Neural progenitor cell (in vitro differentiated cells): ENCODE measurements around the gene DNAAF5. TPM values are rescaled to one million over a fixed set of nuclear protein-coding genes. Genes with fewer than 3 reads are reported as not detected.

Experiments
- DNase-seq: peaks from one replicate; pipeline ENCODE4 v3.0.0-alpha.2; 2016; ENCODE audit warnings: low spot score
- H2AFZ ChIP-seq: fragments of 200-600 bp; sonication (generic); replicated peaks from 2 replicates; pipeline ENCODE4 v1.6.1; 2016; ENCODE audit warnings: antibody characterized with exemption
- H3F3A ChIP-seq: fragments of 200-600 bp; sonication (generic); 2 replicates; pipeline ENCODE4 v1.6.1; 2016; ENCODE audit warnings: antibody characterized with exemption, low read depth
- H3K27ac ChIP-seq: fragments of 200-600 bp; sonication (generic); 2 replicates; pipeline ENCODE4 v1.5.1; 2016; ENCODE audit warnings: mild to moderate bottlenecking
- H3K27me3 ChIP-seq: fragments of 200-600 bp; sonication (generic); 2 replicates; pipeline ENCODE4 v1.6.1; 2016; ENCODE audit warnings: mild to moderate bottlenecking, moderate library complexity
- H3K36me3 ChIP-seq: fragments of 200-600 bp; sonication (generic); 2 replicates; pipeline ENCODE4 v1.5.1; 2016
- H3K4me1 ChIP-seq: fragments of 200-600 bp; sonication (generic); 2 replicates; pipeline ENCODE4 v1.6.1; 2016; ENCODE audit warnings: mixed run types
- H3K4me2 ChIP-seq: fragments of 200-600 bp; sonication (generic); 2 replicates; pipeline ENCODE4 v1.6.1; 2016
- H3K4me3 ChIP-seq: fragments of 200-600 bp; sonication (generic); 2 replicates; pipeline ENCODE4 v1.5.1; 2016
- H3K79me2 ChIP-seq: fragments of 200-600 bp; sonication (generic); 2 replicates; pipeline ENCODE4 v1.6.1; 2016; ENCODE audit warnings: low read depth
- H3K9ac ChIP-seq: fragments of 200-600 bp; sonication (generic); 2 replicates; pipeline ENCODE4 v1.6.1; 2016
- H3K9me3 ChIP-seq: fragments of 200-600 bp; sonication (generic); 2 replicates; pipeline ENCODE4 v1.5.1; 2016; ENCODE audit warnings: low read depth
- H4K20me1 ChIP-seq: fragments of 200-600 bp; sonication (generic); 2 replicates; pipeline ENCODE4 v1.6.1; 2016; ENCODE audit warnings: low read depth
- H3K27ac Mint-ChIP-seq: 3 replicates; pipeline ENCODE4 v1.8.0; 2021; ENCODE audit warnings: mixed read lengths
- H3K27me3 Mint-ChIP-seq: 2 replicates; pipeline ENCODE4 v1.8.0; 2022; ENCODE audit warnings: low read depth, mild to moderate bottlenecking, inconsistent platforms, moderate library complexity, mixed read lengths; ENCODE audit not compliant: insufficient read depth
- H3K36me3 Mint-ChIP-seq: 3 replicates; pipeline ENCODE4 v1.8.0; 2021; ENCODE audit warnings: mixed read lengths
- H3K4me1 Mint-ChIP-seq: 3 replicates; pipeline ENCODE4 v1.8.0; 2021; ENCODE audit warnings: mixed read lengths
- H3K4me3 Mint-ChIP-seq: 3 replicates; pipeline ENCODE4 v1.8.0; 2021; ENCODE audit warnings: mild to moderate bottlenecking, moderate library complexity, mixed read lengths
- H3K9me3 Mint-ChIP-seq: 3 replicates; pipeline ENCODE4 v1.8.0; 2020; ENCODE audit warnings: mixed read lengths
- EZH2 ChIP-seq: fragments of 200-600 bp; sonication (generic); IDR thresholded peaks from 2 replicates; pipeline ENCODE4 v1.6.1; 2017; ENCODE audit warnings: antibody characterized with exemption, mild to moderate bottlenecking, moderate library complexity
- EZH2phosphoT487 ChIP-seq: fragments of 200-600 bp; sonication (generic); IDR thresholded peaks from 2 replicates; pipeline ENCODE4 v1.6.1; 2017; ENCODE audit warnings: antibody characterized with exemption
- total RNA-seq: library from RNA; depleted of rRNA; stranded (reverse); fragments of >200 nt; gene quantifications from 2 replicates; pipeline ENCODE4 v1.2.3, GENCODE V29; 2015; ENCODE audit warnings: low replicate concordance
- TF ChIP-seq, protein P1 (sequence below): fragments of 200-600 bp; sonication (generic); IDR thresholded peaks from 2 replicates; pipeline ENCODE4 v1.5.1; 2017; ENCODE audit warnings: antibody characterized with exemption, mild to moderate bottlenecking

DNAAF5 gene
- total RNA-seq, 1 donor from 2014 or later: 23.5 TPM

DNA sequence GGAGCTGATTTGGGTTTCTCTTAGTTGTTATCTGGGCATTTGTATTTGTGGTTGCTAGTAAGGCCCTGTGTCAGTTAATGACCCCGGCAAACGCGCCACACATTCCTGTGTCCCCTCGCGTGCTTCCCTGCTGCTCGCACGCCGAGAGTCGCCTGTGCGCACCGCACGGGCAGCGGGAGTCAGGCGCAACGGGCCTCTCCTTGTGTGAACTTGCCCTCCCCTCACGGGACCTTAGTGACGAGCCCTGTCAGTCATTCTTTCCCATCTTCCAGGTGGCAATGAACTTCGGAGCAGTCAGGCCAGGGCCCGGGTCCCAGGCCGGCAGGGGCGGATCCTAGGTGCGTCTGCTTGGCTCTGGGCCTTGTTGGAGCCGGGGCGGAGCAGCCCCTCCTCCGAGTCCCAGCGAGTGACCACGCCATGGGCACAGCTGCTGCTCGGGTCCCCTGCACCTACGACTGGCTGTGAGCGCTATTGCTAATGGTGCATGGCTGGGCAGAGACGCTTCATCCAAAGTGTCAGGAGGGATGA, 13.0 kb downstream of the DNAAF5 start:
- no peak overlapping the region for H3K4me2 ChIP-seq
- H3K36me3 ChIP-seq: no peaks in the 10 kb centered on the region
- DNase-seq: no peak
- H3K9ac ChIP-seq: no peak overlapping the region
- TF ChIP-seq, protein P1, sequence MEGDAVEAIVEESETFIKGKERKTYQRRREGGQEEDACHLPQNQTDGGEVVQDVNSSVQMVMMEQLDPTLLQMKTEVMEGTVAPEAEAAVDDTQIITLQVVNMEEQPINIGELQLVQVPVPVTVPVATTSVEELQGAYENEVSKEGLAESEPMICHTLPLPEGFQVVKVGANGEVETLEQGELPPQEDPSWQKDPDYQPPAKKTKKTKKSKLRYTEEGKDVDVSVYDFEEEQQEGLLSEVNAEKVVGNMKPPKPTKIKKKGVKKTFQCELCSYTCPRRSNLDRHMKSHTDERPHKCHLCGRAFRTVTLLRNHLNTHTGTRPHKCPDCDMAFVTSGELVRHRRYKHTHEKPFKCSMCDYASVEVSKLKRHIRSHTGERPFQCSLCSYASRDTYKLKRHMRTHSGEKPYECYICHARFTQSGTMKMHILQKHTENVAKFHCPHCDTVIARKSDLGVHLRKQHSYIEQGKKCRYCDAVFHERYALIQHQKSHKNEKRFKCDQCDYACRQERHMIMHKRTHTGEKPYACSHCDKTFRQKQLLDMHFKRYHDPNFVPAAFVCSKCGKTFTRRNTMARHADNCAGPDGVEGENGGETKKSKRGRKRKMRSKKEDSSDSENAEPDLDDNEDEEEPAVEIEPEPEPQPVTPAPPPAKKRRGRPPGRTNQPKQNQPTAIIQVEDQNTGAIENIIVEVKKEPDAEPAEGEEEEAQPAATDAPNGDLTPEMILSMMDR: no peak
- TF ChIP-seq EZH2: no peak
- TF ChIP-seq EZH2phosphoT487: no peak
- Mint-ChIP-seq H3K36me3 (peaks cover 14% of the 10 kb centered on the region), H3K4me3 (peak overlapping the region; percentile 58), H3K27me3 (no peaks in the 10 kb centered on the region), H3K4me1 (no peaks in the 10 kb centered on the region), H3K9me3 (no peaks in the 10 kb centered on the region), H3K27ac (no peak overlapping the region)
- H3K27ac ChIP-seq: no peak overlapping the region
- H4K20me1 ChIP-seq: no peaks in the 10 kb centered on the region
- no peaks in the 10 kb centered on the region for H3K4me1 ChIP-seq
- H2AFZ ChIP-seq: no peak overlapping the region
- peaks cover 5% of the 10 kb centered on the region for H3K9me3 ChIP-seq
- no peaks in the 10 kb centered on the region for H3K27me3 ChIP-seq
- H3F3A ChIP-seq: peaks cover 8% of the 10 kb centered on the region
- peaks cover 42% of the 10 kb centered on the region for H3K79me2 ChIP-seq
- H3K4me3 ChIP-seq: no peak overlapping the region

DNA sequence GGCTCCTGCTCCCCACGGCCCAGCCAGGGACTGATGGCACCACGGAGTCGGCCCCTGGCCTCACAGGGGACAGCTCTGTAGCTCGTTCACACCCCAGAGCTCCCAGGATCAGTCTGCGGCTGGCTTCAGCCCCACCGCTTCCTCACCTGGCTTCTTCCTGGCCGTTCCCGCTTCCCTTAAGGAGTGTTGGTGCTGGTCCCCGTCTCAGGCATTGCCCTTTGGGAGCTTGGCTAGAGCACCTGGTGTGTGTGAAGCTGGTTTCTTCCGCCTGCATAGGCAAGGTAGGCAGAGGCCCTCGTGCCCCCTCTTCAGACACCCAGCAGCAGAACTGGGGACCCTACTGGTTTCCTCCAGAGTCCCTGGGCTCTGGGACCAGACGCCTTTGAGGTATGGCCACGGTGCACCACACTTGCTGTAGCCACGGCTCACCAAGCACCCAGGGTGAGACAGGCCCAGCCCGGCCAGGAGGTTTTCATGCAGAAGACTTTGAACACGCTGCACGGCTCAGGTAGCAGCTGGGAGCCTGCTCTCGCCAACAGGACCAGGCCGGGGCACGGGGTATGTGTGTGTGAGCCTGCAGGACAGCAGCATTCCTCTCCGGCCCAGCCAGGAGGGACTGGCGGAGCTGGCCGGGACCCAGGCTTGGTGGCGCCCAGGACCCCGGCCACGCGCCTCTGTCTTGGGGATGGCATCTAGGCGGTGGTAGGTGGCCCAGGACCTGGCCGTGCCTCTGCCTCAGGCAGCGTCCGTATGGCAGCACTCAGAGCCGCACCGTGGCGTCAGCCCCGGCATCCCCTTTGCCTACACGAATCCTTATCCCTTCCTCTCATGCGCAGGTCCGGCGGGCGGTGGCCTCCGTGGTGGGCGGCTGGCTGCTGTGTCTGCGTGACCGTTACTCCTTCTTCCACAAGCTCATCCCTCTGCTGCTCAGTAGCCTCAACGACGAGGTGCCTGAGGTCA, 13.8 kb downstream of the DNAAF5 start:
- no peak overlapping the region for H3K27ac ChIP-seq
- H2AFZ ChIP-seq: no peak overlapping the region
- H3K36me3 ChIP-seq: no peaks in the 10 kb centered on the region
- peaks cover 1% of the 10 kb centered on the region for H3K27me3 Mint-ChIP-seq
- H3F3A ChIP-seq: peaks cover under 1% of the 10 kb centered on the region
- H3K9me3 ChIP-seq: no peaks in the 10 kb centered on the region
- DNase-seq: no peak
- H3K9me3 Mint-ChIP-seq: no peaks in the 10 kb centered on the region
- no peaks in the 10 kb centered on the region for H3K27me3 ChIP-seq
- H3K4me3 Mint-ChIP-seq: no peak overlapping the region
- no peaks in the 10 kb centered on the region for H4K20me1 ChIP-seq
- peaks cover 36% of the 10 kb centered on the region for H3K79me2 ChIP-seq
- no peak overlapping the region for H3K27ac Mint-ChIP-seq
- no peak overlapping the region for H3K9ac ChIP-seq
- no peak overlapping the region for H3K4me2 ChIP-seq
- H3K36me3 Mint-ChIP-seq: peaks cover 19% of the 10 kb centered on the region
- H3K4me1 ChIP-seq: no peaks in the 10 kb centered on the region
- TF ChIP-seq EZH2phosphoT487 (no peak), EZH2 (no peak)
- TF ChIP-seq, protein P1: no peak
- H3K4me1 Mint-ChIP-seq: no peaks in the 10 kb centered on the region
- no peak overlapping the region for H3K4me3 ChIP-seq

- TF ChIP-seq EZH2phosphoT487: no peak
- TF ChIP-seq EZH2: no peak
Observed at GRCh38 chr7:741191-741671, 14.7 kb downstream of the DNAAF5 start.

More at GRCh38 chr7:741191-741671, 14.7 kb downstream of the DNAAF5 start:
- Mint-ChIP-seq H3K27me3 (peaks cover 2% of the 10 kb centered on the region), H3K9me3 (no peaks in the 10 kb centered on the region), H3K4me3 (no peak overlapping the region), H3K27ac (no peak overlapping the region), H3K4me1 (no peaks in the 10 kb centered on the region), H3K36me3 (peaks cover 21% of the 10 kb centered on the region)
- H3K27me3 ChIP-seq: no peaks in the 10 kb centered on the region
- DNase-seq: no peak
- H3K4me3 ChIP-seq: no peak overlapping the region
- no peaks in the 10 kb centered on the region for H3K4me1 ChIP-seq
- H4K20me1 ChIP-seq: no peaks in the 10 kb centered on the region
- H2AFZ ChIP-seq: no peak overlapping the region
- H3K4me2 ChIP-seq: no peak overlapping the region
- H3F3A ChIP-seq: no peaks in the 10 kb centered on the region
- H3K79me2 ChIP-seq: peaks cover 33% of the 10 kb centered on the region
- H3K9me3 ChIP-seq: no peaks in the 10 kb centered on the region
- no peaks in the 10 kb centered on the region for H3K36me3 ChIP-seq
- no peak overlapping the region for H3K27ac ChIP-seq
- H3K9ac ChIP-seq: no peak overlapping the region
